RPMI7951 (cell line): ENCODE measurements around the gene PROS1. TPM values are rescaled to one million over a fixed set of nuclear protein-coding genes. Genes with fewer than 3 reads are reported as not detected.
A peak's percentile ranks its signal among the peaks of the same experiment; 100 is the strongest.

Experiments
- DNase-seq: peaks from one replicate; pipeline ENCODE4 v3.0.0-alpha.2; 2012; ENCODE audit warnings: low read depth
- total RNA-seq: library from RNA; depleted of rRNA; stranded (reverse); fragments of >200 nt; shearing (Covaris generic); gene quantifications from 2 replicates; pipeline ENCODE4 v1.2.3, GENCODE V29; 2014; rRNA removed

The PROS1 gene
- 4.8 and 6.6 TPM in 2 replicates for total RNA-seq

GRCh38 chr3:93973131-93974126, at the start of gene PROS1:
Gene PROS1, minus strand, starts transcription at chr3:93973896. Its CDS starts 147 bp downstream, at chr3:93973749.
- peak; percentile 68 for DNase-seq

- DNase-seq: no peak
These were observed 46.6 kb upstream of the PROS1 start for GRCh38 chr3:94020293-94020692.

GRCh38 chr3:94019659-94020058, 46.0 kb upstream of the PROS1 start:
- DNase-seq: no peak

- DNase-seq: no peak
These were observed 41.3 kb upstream of the PROS1 start for GRCh38 chr3:94015025-94015424.

DNA sequence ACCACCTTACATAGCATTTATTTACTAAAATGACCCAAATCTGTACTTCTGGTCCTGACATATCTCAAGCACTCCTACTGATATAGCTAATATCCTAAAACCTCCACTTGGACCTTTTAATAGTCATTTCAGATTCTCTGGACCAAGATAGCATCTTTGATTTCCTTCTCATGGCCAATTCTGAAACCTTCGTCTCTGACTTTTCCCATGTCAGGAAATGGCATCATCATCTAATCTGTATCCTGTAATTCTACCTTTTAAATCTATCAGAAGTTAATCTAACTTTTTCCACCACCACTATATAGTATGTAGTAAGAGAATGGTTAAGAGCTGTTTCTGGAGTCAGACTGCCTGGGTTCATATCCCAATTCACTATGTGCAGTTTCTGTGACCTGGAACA, 38.5 kb upstream of the PROS1 start:
- DNase-seq: no peak

DNA sequence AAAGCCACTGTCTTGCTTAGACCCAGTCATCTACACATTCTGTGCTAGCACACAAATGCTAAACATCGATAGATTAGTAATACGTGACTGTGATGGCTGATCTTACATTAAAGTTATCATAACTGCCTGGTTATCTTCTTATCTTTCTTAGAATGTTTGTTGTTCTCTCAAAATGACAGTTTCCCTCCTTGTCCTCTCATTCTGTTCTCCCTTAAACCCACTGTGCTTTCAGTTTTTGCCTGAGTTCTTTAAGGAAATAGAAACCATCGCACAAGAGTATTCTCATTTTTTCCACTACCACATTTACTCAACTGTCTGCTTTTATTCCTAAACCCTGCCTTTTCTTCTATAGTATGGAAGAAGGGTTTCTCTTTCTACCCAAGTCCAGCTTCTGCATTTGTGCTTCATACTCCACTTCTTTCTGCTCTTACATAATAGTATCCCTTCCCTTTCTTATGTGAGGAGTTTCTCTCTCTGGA, 37.6 kb upstream of the PROS1 start:
- DNase-seq: no peak

- DNase-seq: peak; percentile 3
These were observed 35.9 kb upstream of the PROS1 start for GRCh38 chr3:94009608-94010007.

- no peak for DNase-seq
These were observed 34.6 kb upstream of the PROS1 start for GRCh38 chr3:94008253-94008652.

DNA sequence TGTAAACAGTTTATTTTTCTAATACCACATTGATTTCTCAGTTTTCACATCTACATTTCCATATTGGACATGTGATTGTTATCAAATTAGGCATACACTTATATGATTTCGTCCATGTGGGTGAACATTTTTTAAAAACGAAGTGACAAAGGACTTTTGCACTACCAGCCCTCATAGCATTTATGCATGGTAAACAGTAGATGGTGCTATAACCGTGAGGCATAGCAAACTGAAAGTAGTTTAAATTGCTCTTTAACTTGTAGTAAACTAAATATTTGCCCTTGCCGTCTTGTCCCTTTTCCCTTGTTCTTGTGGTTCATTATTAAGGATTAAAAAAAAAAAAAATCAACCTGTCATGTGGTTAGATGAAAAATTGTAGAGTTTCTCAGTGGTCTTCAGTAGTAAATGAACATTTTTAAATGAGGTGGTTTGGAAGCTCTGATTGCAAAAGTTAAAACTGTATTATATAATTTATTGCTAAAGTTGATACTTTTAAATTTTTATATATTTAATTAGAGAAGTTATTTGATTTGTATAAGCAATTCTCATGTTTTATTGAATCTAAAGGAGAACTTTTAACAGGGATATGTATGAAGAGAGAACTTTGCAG, 30.7 kb upstream of the PROS1 start:
- DNase-seq: peak; percentile 69

- no peak for DNase-seq
These were observed 28.3 kb upstream of the PROS1 start for GRCh38 chr3:94001827-94002495.

- no peak for DNase-seq
These were observed 27.5 kb upstream of the PROS1 start for GRCh38 chr3:94001191-94001590.

- DNase-seq: no peak
These were observed 20.4 kb upstream of the PROS1 start for GRCh38 chr3:93994056-93994455.

GRCh38 chr3:93992207-93992606, 18.5 kb upstream of the PROS1 start:
- DNase-seq: no peak

- no peak for DNase-seq
These were observed 17.9 kb upstream of the PROS1 start for GRCh38 chr3:93991631-93992030.

DNA sequence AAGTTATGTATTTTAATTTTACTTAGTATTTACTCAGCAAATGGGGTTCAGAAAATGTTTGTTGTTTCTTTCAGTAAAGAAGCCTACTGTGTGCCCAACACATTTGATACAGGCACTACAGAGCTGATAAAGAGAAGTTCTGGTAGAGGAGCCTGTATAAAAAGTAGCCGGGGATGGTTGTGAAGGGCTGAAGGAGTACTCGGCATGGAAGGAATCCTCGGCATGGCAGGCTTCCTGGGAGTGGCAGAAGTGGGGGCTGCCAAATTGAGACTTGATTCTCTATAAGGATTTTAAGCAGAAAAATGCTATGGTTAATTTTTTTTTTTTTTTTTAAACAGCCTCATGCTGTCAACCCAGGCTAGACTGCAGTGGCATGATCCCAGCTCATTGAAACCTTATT, 15.5 kb upstream of the PROS1 start:
- DNase-seq: no peak

DNA sequence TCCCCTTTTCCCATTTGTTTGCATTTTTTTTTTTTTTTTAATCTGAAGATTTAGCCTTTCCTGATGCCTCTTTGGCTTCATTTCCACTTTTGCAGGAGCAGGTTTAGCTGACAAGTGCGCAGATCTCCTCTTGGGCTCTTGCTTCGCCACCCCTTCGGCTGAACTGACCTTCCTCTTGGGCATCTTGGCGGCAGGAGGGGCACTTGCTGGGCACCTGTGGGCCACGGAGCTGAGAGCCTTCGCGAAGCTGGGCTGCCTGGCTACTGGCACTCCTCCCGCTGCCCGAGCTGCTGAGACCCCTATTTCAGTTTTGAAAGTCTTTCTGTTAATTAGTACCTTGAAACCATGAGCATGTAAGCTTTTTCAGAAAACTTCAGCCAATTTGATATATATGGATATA, 15.1 kb upstream of the PROS1 start:
- no peak for DNase-seq

- DNase-seq: no peak
These were observed 14.6 kb upstream of the PROS1 start for GRCh38 chr3:93988283-93988682.

DNA sequence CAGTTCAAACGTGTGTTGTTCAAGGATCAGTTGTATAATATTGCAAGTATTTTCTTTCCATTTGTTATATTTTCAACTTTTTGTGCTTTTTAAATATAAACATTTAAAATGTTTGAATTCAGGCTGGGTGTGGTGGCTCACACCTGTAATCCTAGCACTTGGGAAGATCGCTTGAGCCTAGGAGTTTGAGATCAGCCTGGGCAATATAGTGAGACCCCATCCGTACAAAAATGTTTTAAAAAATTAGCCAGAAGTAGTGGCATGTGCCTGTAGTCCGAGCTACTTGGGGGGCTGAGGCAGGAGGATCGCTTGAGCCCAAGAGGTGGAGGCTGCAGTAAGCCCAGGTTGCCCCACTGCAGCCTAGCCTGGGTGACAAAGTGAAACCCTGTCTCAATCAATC, 10.9 kb upstream of the PROS1 start:
- no peak for DNase-seq

- no peak for DNase-seq
These were observed 9.7 kb upstream of the PROS1 start for GRCh38 chr3:93983408-93983807.

DNA sequence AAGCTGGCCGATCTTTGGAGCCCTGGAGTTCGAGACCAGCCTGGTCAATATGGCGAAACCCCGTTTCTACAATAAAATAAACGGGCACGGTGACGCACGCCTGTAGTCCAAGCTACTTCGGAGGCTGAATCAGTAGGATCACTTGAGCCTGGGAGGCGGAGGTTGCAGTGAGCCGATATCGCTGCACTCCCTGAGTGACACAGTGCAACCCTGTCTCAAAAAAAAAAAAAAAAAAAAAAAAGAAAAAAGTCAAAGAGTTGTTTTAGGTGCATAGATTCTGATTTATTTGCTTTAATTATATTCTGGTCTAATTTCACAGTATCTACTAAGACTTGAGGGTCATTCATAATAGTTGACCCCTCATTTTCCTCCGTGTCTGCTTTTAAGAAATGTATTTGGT, 8.0 kb upstream of the PROS1 start:
- DNase-seq: no peak

DNA sequence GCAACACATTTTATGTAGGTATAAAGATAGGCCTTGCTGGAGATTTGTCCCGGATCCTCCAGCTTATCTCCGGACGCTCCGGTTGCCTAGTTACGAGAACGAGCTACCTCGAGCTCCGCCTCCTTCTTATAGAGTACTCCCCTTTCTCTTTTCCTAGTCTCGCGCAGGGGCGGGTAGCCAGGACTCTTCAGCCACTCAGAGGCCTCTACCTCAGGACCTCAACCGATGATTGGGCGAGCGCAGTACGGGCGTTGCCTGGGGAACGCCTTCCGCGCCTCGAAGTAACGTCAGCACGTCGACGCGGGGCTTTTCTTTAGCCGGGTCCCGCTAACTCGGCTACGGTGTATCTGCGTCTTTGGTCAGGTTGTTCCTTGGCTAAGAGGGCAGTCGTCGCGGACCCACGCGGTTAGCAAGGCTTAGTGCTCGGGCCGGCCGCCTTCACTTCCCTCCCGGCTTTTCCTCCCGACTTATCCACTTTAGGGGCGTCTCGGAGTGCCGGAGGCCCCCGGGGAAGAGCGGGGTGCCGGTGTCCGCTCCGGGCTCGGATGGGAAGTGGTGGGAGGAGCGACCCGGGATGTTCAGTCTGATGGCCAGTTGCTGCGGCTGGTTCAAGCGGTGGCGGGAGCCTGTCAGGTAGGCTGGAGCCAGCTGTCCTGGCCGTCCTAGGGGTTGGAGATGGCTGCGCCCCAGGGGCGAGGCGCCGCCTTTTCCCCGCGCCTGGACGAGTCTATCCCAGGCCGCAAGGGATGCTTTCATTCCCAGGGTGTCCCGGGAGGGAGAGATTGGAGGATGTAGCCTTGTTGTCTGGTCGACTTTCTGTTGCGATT, 6.4 kb upstream of the PROS1 start, which contains the start of gene ARL13B:
Gene ARL13B, plus strand, starts transcription at position 306 of the 827 bp plus-strand sequence. Its CDS starts 269 bp downstream, at position 575.
- peak; percentile 99 for DNase-seq
